ENCODE measurements around the gene C4orf51. TPM values are rescaled to one million over a fixed set of nuclear protein-coding genes. Genes with fewer than 3 reads are reported as not detected.

The C4orf51 gene
- total and polyA plus RNA-seq, 2 of the 4 experiments (the other 2 are of a cell fraction), result not detected

DNA sequence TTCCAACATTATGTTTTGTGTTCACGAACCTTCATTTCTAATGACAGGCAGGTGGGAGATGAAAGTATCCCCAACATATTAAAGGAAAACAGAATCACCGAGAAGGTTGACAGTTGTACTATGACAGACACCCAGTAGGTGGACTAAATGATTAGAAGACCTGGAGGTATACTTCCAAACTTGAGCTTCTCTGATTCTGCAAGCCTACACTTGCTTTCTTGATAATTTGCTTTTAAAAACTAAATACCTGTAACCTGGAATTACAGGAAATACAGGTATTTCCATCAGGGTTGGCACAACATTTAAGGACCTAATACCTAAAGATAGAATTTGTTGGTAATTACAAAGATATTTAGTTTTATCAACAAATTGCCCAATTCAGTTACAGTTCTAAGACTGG is 43.4 kb downstream of the C4orf51 start:
- H3K4ac ChIP-seq (ENCODE audit: low read depth, low read length), result no peak overlapping the region
- no peak overlapping the region for H3K9ac ChIP-seq (ENCODE audit: low read depth, low read length)
- no peaks in the 10 kb centered on the region for H3K36me3 ChIP-seq (ENCODE audit: control insufficient read depth, insufficient read depth, low read length)
- ATAC-seq (ENCODE audit: low read depth) (no peak), DNase-seq (no peak)
- H4K91ac ChIP-seq (ENCODE audit: insufficient read depth, low read depth, low read length), result no peak overlapping the region
- H3K9me1 ChIP-seq (ENCODE audit: insufficient read depth, low read length), result no peaks in the 10 kb centered on the region
- no peak overlapping the region for H2AFZ ChIP-seq (replicated peaks; ENCODE audit: low read length, poor library complexity)
- H4K20me1 ChIP-seq (ENCODE audit: insufficient read depth, low read length), result no peaks in the 10 kb centered on the region
- no peaks in the 10 kb centered on the region for H3K9me3 ChIP-seq (ENCODE audit: control insufficient read depth, insufficient read depth, low read length)
- no peak overlapping the region for H3K23ac ChIP-seq (ENCODE audit: low read depth, low read length)
- no peak overlapping the region for H3K27ac ChIP-seq (ENCODE audit: insufficient read depth, low read length)
- no peak overlapping the region for H2AK5ac ChIP-seq (ENCODE audit: low read depth, low read length)
- no peak overlapping the region for H2AK9ac ChIP-seq (replicated peaks; ENCODE audit: low read depth, low read length, poor library complexity)
- no peak overlapping the region for H3K4me3 ChIP-seq (ENCODE audit: insufficient read depth, low read depth, low read length)
- ChIA-PET POLR2A (ENCODE audit: unreplicated experiment) (no interaction called here), CTCF (interaction anchor here (0.6 kb wide), 1 partner anchor 507 kb away, joined by 5 read pairs; no protein-coding TSS in a partner anchor)
- H4K8ac ChIP-seq (ENCODE audit: low read depth in 2 of 2, low read length in 2 of 2), result no peak overlapping the region
- H2BK15ac ChIP-seq (ENCODE audit: low read depth, low read length), result no peak overlapping the region
- dilution Hi-C loops (cut with HindIII; ENCODE audit: low sequenced_read_pairs, unreplicated experiment), result no loop called here
- H3K14ac ChIP-seq (replicated peaks; ENCODE audit: low read depth, low read length), result no peak overlapping the region
- no peaks in the 10 kb centered on the region for H3K79me1 ChIP-seq (ENCODE audit: low read depth in 1 of 2, low read length in 2 of 2)
- H4K5ac ChIP-seq (ENCODE audit: low read depth, low read length), result no peak overlapping the region
- H3K4me2 ChIP-seq (ENCODE audit: low read depth, low read length), result no peak overlapping the region
- no CpG with 5 or more reads among the region's 2 CpGs for WGBS, 2 experiments (ENCODE audit: extremely low coverage in 2 of 2, insufficient read length in 1 of 2)
- H3K18ac ChIP-seq (ENCODE audit: low read depth, low read length), result no peak overlapping the region
- in situ Hi-C loops (cut with MboI; ENCODE audit: low sequenced_read_pairs), result no loop called here
- H3K56ac ChIP-seq (ENCODE audit: extremely low read depth, insufficient read depth, low read length), result no peak overlapping the region
- no peak overlapping the region for H2BK120ac ChIP-seq (ENCODE audit: low read depth, low read length)
- no peak overlapping the region for H2BK20ac ChIP-seq (ENCODE audit: low read depth, low read length)
- no peak for TF ChIP-seq RFX5 (IDR thresholded peaks at IDR 0.05; ENCODE audit: low read depth, low read length)
- TF ChIP-seq, protein P1, sequence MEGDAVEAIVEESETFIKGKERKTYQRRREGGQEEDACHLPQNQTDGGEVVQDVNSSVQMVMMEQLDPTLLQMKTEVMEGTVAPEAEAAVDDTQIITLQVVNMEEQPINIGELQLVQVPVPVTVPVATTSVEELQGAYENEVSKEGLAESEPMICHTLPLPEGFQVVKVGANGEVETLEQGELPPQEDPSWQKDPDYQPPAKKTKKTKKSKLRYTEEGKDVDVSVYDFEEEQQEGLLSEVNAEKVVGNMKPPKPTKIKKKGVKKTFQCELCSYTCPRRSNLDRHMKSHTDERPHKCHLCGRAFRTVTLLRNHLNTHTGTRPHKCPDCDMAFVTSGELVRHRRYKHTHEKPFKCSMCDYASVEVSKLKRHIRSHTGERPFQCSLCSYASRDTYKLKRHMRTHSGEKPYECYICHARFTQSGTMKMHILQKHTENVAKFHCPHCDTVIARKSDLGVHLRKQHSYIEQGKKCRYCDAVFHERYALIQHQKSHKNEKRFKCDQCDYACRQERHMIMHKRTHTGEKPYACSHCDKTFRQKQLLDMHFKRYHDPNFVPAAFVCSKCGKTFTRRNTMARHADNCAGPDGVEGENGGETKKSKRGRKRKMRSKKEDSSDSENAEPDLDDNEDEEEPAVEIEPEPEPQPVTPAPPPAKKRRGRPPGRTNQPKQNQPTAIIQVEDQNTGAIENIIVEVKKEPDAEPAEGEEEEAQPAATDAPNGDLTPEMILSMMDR (conservative IDR thresholded peaks at IDR 0.05; ENCODE audit: low read depth, low read length), result no peak
- no peak for TF ChIP-seq MAFK (IDR thresholded peaks at IDR 0.05; ENCODE audit: low read depth, low read length)
- TF ChIP-seq MAZ (IDR thresholded peaks at IDR 0.05; ENCODE audit: borderline replicate concordance, low read depth, low read length), result no peak
- TF ChIP-seq MXI1 (IDR thresholded peaks at IDR 0.05; ENCODE audit: borderline replicate concordance, low read depth, low read length), result no peak
- TF ChIP-seq NFE2L2 (IDR thresholded peaks at IDR 0.05; ENCODE audit: low read depth, low read length), result no peak
- TF ChIP-seq CEBPB (IDR thresholded peaks at IDR 0.05; ENCODE audit: low read depth, low read length), result no peak
- no peak for TF ChIP-seq POLR2A (IDR thresholded peaks at IDR 0.05; ENCODE audit: low read depth, low read length)
- TF ChIP-seq RAD21 (IDR thresholded peaks at IDR 0.05; ENCODE audit: low read length), result no peak
- TF ChIP-seq FOS (IDR thresholded peaks at IDR 0.05; ENCODE audit: low read depth, low read length), result no peak
- TF ChIP-seq CHD1 (IDR thresholded peaks at IDR 0.05; ENCODE audit: low read depth, low read length), result no peak
- no peak for TF ChIP-seq SMC3 (IDR thresholded peaks at IDR 0.05; ENCODE audit: low read depth, low read length)
- TF ChIP-seq RCOR1 (IDR thresholded peaks at IDR 0.05; ENCODE audit: insufficient replicate concordance, low read length), result no peak
- H3K4me1 ChIP-seq (ENCODE audit: control insufficient read depth, insufficient read depth, low read length), result no peaks in the 10 kb centered on the region
- no peaks in the 10 kb centered on the region for H3K27me3 ChIP-seq (ENCODE audit: control insufficient read depth, insufficient read depth, low read length)
- intact Hi-C loops (cut with micrococcal nuclease), result no loop called here
- no TSS peak for BruUV-seq (replicated peaks)
- no peak overlapping the region for H2BK5ac ChIP-seq (ENCODE audit: low read depth, low read length, poor library complexity, severe bottlenecking)
